Measurements from ENCODE around the gene ANKS1B. TPM values are rescaled to one million over a fixed set of nuclear protein-coding genes. Genes with fewer than 3 reads are reported as not detected.
A peak's percentile ranks its signal among the peaks of the same experiment; 100 is the strongest.

ANKS1B gene
- total and polyA plus RNA-seq, 4 donors: 0.03 to 3.4 (median 0.53) TPM

DNA sequence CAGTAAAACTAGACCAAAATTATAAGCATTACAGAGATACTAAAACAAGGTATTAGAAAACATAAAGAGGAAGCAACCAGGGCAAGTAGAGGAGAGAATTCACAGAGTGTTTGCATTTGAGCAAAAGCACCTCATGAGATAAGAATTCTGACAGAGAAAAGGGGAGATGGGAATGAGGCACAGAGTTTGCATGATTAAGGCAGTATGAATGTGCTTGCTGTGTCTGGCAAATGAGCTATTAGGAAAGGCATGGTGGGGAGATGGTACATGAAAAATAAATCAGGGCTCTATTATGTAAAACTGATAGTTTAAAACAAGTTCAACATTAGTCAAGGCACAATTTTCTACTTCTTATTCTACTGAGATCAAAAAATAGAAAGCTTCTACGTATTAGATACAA lies 314.1 kb downstream of the ANKS1B start:
- Histone ChIP-seq H3K4me1 (ENCODE audit: control insufficient read depth in 4 of 4, insufficient read depth in 4 of 4, low read length in 3 of 4) (no peaks in the 10 kb centered on the region), H3K27me3 (ENCODE audit: control insufficient read depth in 4 of 4, insufficient read depth in 4 of 4, low read length in 3 of 4) (no peaks in the 10 kb centered on the region), H3K27ac (ENCODE audit: low read depth in 1 of 2, low read length in 2 of 2) (no peak overlapping the region), H3K36me3 (ENCODE audit: control insufficient read depth in 4 of 4, insufficient read depth in 3 of 4, low read depth in 1 of 4, low read length in 3 of 4) (no peaks in the 10 kb centered on the region), H3K9ac (ENCODE audit: low read depth in 1 of 2, low read length in 2 of 2) (no peak overlapping the region), H3K9me3 (ENCODE audit: control insufficient read depth in 4 of 4, low read length in 3 of 4) (peaks cover 0 to 3% (median 0%) of the 10 kb centered on the region in 4 donors), H3K4me3 (ENCODE audit: low read depth in 1 of 3, low read length in 3 of 3) (no peak overlapping the region)
- DNase-seq (ENCODE audit: low spot score): no peak
- 80% methylated on average over 1 of the region's 1 CpG for WGBS
- TF ChIP-seq, protein P1, sequence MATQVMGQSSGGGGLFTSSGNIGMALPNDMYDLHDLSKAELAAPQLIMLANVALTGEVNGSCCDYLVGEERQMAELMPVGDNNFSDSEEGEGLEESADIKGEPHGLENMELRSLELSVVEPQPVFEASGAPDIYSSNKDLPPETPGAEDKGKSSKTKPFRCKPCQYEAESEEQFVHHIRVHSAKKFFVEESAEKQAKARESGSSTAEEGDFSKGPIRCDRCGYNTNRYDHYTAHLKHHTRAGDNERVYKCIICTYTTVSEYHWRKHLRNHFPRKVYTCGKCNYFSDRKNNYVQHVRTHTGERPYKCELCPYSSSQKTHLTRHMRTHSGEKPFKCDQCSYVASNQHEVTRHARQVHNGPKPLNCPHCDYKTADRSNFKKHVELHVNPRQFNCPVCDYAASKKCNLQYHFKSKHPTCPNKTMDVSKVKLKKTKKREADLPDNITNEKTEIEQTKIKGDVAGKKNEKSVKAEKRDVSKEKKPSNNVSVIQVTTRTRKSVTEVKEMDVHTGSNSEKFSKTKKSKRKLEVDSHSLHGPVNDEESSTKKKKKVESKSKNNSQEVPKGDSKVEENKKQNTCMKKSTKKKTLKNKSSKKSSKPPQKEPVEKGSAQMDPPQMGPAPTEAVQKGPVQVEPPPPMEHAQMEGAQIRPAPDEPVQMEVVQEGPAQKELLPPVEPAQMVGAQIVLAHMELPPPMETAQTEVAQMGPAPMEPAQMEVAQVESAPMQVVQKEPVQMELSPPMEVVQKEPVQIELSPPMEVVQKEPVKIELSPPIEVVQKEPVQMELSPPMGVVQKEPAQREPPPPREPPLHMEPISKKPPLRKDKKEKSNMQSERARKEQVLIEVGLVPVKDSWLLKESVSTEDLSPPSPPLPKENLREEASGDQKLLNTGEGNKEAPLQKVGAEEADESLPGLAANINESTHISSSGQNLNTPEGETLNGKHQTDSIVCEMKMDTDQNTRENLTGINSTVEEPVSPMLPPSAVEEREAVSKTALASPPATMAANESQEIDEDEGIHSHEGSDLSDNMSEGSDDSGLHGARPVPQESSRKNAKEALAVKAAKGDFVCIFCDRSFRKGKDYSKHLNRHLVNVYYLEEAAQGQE (IDR thresholded peaks at IDR 0.05): no peak
- TF ChIP-seq, protein P2, sequence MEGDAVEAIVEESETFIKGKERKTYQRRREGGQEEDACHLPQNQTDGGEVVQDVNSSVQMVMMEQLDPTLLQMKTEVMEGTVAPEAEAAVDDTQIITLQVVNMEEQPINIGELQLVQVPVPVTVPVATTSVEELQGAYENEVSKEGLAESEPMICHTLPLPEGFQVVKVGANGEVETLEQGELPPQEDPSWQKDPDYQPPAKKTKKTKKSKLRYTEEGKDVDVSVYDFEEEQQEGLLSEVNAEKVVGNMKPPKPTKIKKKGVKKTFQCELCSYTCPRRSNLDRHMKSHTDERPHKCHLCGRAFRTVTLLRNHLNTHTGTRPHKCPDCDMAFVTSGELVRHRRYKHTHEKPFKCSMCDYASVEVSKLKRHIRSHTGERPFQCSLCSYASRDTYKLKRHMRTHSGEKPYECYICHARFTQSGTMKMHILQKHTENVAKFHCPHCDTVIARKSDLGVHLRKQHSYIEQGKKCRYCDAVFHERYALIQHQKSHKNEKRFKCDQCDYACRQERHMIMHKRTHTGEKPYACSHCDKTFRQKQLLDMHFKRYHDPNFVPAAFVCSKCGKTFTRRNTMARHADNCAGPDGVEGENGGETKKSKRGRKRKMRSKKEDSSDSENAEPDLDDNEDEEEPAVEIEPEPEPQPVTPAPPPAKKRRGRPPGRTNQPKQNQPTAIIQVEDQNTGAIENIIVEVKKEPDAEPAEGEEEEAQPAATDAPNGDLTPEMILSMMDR (IDR thresholded peaks at IDR 0.05; ENCODE audit: low read depth, low read length, missing input control): no peak
- TF ChIP-seq HNF4A (conservative IDR thresholded peaks at IDR 0.05) (no peak), SP1 (IDR thresholded peaks at IDR 0.05) (no peak), EGR1 (IDR thresholded peaks at IDR 0.05; ENCODE audit: low read depth in 2 of 2) (no peak), TAF1 (conservative IDR thresholded peaks at IDR 0.05) (no peak), NR2F2 (IDR thresholded peaks at IDR 0.05) (no peak), RXRA (IDR thresholded peaks at IDR 0.05) (no peak), RAD21 (IDR thresholded peaks at IDR 0.05) (no peak), FOXA1 (IDR thresholded peaks at IDR 0.05) (no peak), HNF4G (IDR thresholded peaks at IDR 0.05) (no peak)
- TF ChIP-seq, protein P3, sequence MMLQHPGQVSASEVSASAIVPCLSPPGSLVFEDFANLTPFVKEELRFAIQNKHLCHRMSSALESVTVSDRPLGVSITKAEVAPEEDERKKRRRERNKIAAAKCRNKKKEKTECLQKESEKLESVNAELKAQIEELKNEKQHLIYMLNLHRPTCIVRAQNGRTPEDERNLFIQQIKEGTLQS (IDR thresholded peaks at IDR 0.05): no peak

DNA sequence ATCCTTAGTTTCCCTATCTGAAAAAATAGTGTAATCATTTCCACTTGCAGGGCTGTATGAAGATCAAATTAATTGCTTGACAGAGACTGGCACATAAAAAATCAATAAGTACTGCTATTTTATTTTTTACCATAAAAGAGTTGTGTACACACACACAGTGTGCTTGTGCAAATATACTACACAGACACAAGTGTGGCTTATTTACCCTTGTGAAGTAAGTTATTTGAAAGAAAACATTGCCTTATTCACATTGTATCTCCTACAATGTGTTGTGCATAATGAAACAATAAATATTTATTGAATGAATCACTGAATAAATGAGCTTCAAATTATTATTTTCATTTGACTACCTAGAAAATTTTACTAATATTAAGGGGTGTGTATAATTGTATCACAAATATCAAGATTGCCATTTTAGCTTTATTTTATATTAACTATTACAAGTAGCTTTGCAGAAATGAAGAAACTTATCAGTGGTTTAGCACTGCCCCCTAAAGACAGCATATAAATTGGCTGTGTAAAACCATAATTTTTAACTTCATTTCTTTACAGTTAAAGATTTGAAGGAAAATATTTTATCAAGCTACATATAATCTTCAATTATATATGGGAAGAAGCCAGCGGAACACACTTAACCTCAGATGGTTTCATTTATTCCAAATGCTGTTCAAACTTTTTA lies 325.9 kb downstream of the ANKS1B start:
- Histone ChIP-seq H3K4me1 (ENCODE audit: control insufficient read depth in 4 of 4, insufficient read depth in 4 of 4, low read length in 3 of 4) (no peaks in the 10 kb centered on the region), H3K9ac (ENCODE audit: low read depth in 1 of 2, low read length in 2 of 2) (no peak overlapping the region), H3K9me3 (ENCODE audit: control insufficient read depth in 4 of 4, low read length in 3 of 4) (no peaks in the 10 kb centered on the region), H3K4me3 (ENCODE audit: low read depth in 1 of 3, low read length in 3 of 3) (no peak overlapping the region), H3K36me3 (ENCODE audit: control insufficient read depth in 4 of 4, insufficient read depth in 3 of 4, low read depth in 1 of 4, low read length in 3 of 4) (no peaks in the 10 kb centered on the region), H3K27ac (ENCODE audit: low read depth in 1 of 2, low read length in 2 of 2) (no peak overlapping the region), H3K27me3 (ENCODE audit: control insufficient read depth in 4 of 4, insufficient read depth in 4 of 4, low read length in 3 of 4) (no peaks in the 10 kb centered on the region)
- DNase-seq (ENCODE audit: low spot score): no peak
- TF ChIP-seq, protein P4, sequence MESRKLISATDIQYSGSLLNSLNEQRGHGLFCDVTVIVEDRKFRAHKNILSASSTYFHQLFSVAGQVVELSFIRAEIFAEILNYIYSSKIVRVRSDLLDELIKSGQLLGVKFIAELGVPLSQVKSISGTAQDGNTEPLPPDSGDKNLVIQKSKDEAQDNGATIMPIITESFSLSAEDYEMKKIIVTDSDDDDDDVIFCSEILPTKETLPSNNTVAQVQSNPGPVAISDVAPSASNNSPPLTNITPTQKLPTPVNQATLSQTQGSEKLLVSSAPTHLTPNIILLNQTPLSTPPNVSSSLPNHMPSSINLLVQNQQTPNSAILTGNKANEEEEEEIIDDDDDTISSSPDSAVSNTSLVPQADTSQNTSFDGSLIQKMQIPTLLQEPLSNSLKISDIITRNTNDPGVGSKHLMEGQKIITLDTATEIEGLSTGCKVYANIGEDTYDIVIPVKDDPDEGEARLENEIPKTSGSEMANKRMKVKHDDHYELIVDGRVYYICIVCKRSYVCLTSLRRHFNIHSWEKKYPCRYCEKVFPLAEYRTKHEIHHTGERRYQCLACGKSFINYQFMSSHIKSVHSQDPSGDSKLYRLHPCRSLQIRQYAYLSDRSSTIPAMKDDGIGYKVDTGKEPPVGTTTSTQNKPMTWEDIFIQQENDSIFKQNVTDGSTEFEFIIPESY (IDR thresholded peaks at IDR 0.05): no peak
- no peak for TF ChIP-seq JUND (IDR thresholded peaks at IDR 0.05)
- peak; percentile 15 to 25 for TF ChIP-seq RAD21 (IDR thresholded peaks at IDR 0.05)
- no peak for TF ChIP-seq FOXA1 (IDR thresholded peaks at IDR 0.05)
- no peak for TF ChIP-seq HNF4A (conservative IDR thresholded peaks at IDR 0.05)
- 88% methylated on average over 1 of the region's 1 CpG for WGBS
